B cell (primary cell): Measurements from ENCODE around the gene NTRK2. TPM values are rescaled to one million over a fixed set of nuclear protein-coding genes. Genes with fewer than 3 reads are reported as not detected.

ENCODE experiments used
- ATAC-seq: fragments of 200-7000 bp; cut with Tn5 transposase; one replicate; pipeline ENCODE4 v1.10.0; 2021; ENCODE audit warnings: low read depth, mild to moderate bottlenecking, moderate number of reproducible peaks, moderate library complexity
- CTCF ChIA-PET: fragments of 350-600 bp; sonication (Branson Sonifier 250); formaldehyde crosslinking; loops from one replicate; lab custom pipeline; 2021; ENCODE audit warnings: antibody characterized with exemption, inconsistent platforms; lab: Charles Lee
- POLR2A ChIA-PET: fragments of 350-600 bp; sonication (Branson Sonifier 250); formaldehyde crosslinking; loops from one replicate; lab custom pipeline; 2021; ENCODE audit warnings: antibody characterized with exemption; lab: Charles Lee
- DNase-seq: peaks from one replicate; pipeline ENCODE4 v3.0.0; 2013
- H2AFZ ChIP-seq: 2 replicates; pipeline ENCODE4 v1.6.1; 2012; ENCODE audit warnings: mild to moderate bottlenecking, low read depth, low read length; ENCODE audit not compliant: insufficient read depth, poor library complexity, severe bottlenecking
- H3K27ac ChIP-seq, 2 donors: 1 replicate in 1 of 2; 2 replicates in 1 of 2; pipeline ENCODE4 v1.5.1; 2012 to 2013; ENCODE audit warnings: low read length in 2 of 2, mild to moderate bottlenecking in 2 of 2, moderate library complexity in 1 of 2
- H3K27me3 ChIP-seq, 4 experiments: fragments of 200-600 bp in 1 of 4; sonication (generic) in 1 of 4; replicated peaks in 1 of 4; 1 replicate in 2 of 4; 2 replicates in 2 of 4; pipeline versions ENCODE4 v1.6.1 to v1.7.0; 2013 to 2016; ENCODE audit warnings: low read length in 3 of 4, mild to moderate bottlenecking in 2 of 4, mixed read lengths in 1 of 4, moderate library complexity in 1 of 4; ENCODE audit not compliant: insufficient read depth in 4 of 4, control insufficient read depth in 3 of 4; ENCODE audit errors: control extremely low read depth in 1 of 4
- H3K36me3 ChIP-seq, 2 experiments: replicated peaks in 1 of 2; 1 replicate in 1 of 2; 2 replicates in 1 of 2; pipeline versions ENCODE4 v1.6.1 to v1.7.1; 2013; ENCODE audit warnings: low read length in 1 of 2; ENCODE audit not compliant: insufficient read depth in 2 of 2, control insufficient read depth in 1 of 2; ENCODE audit errors: control extremely low read depth in 1 of 2, extremely low read depth in 1 of 2
- H3K4me1 ChIP-seq, 2 donors: fragments of 200-600 bp in 1 of 2; sonication (generic) in 1 of 2; 1 replicate in 1 of 2; 2 replicates in 1 of 2; pipeline versions ENCODE4 v1.5.1 to v1.6.1; 2013 to 2017; ENCODE audit warnings: low read length in 2 of 2; ENCODE audit not compliant: control insufficient read depth in 2 of 2, insufficient read depth in 2 of 2
- H3K4me2 ChIP-seq: replicated peaks from 2 replicates; pipeline ENCODE3; 2012; ENCODE audit warnings: mild to moderate bottlenecking, low read depth, low read length; ENCODE audit not compliant: poor library complexity, severe bottlenecking
- H3K4me3 ChIP-seq, 5 experiments: fragments of 200-600 bp in 1 of 5; sonication (generic) in 1 of 5; 1 replicate in 3 of 5; 2 replicates in 2 of 5; pipeline versions ENCODE4 v1.5.1 to v1.7.0; 2011 to 2016; ENCODE audit warnings: low read length in 4 of 5, mild to moderate bottlenecking in 4 of 5, low read depth in 2 of 5, control low read depth in 1 of 5, moderate library complexity in 1 of 5; ENCODE audit not compliant: insufficient read depth in 1 of 5; ENCODE audit errors: control extremely low read depth in 1 of 5, extremely low read depth in 1 of 5
- H3K79me2 ChIP-seq: fragments of 200-600 bp; sonication (generic); one replicate; pipeline ENCODE4 v1.6.0; 2016; ENCODE audit warnings: low read length; ENCODE audit not compliant: control insufficient read depth, insufficient read depth
- H3K9ac ChIP-seq: fragments of 200-600 bp; sonication (generic); 2 replicates; pipeline ENCODE4 v1.6.1; 2017; ENCODE audit warnings: mild to moderate bottlenecking, low read length, moderate library complexity
- H3K9me3 ChIP-seq, 3 donors: one replicate each; pipeline versions ENCODE4 v1.6.1 to v1.7.1; 2013; ENCODE audit warnings: low read length in 2 of 3; ENCODE audit not compliant: control insufficient read depth in 2 of 3, insufficient read depth in 1 of 3; ENCODE audit errors: control extremely low read depth in 1 of 3
- H4K20me1 ChIP-seq: 2 replicates; pipeline ENCODE4 v1.6.0; 2012; ENCODE audit warnings: mild to moderate bottlenecking, low read length; ENCODE audit not compliant: insufficient read depth, control insufficient read depth, poor library complexity, severe bottlenecking
- H3K27ac Mint-ChIP-seq: one replicate; pipeline ENCODE4 v1.8.0; 2021; ENCODE audit warnings: mixed read lengths
- H3K27me3 Mint-ChIP-seq: one replicate; pipeline ENCODE4 v1.8.0; 2021; ENCODE audit warnings: mixed read lengths
- H3K4me1 Mint-ChIP-seq: one replicate; pipeline ENCODE4 v1.8.0; 2021; ENCODE audit warnings: mixed read lengths
- H3K4me3 Mint-ChIP-seq: one replicate; pipeline ENCODE4 v1.8.0; 2021; ENCODE audit warnings: mixed read lengths
- H3K9me3 Mint-ChIP-seq: one replicate; pipeline ENCODE4 v1.8.0; 2022; ENCODE audit warnings: mixed read lengths; ENCODE audit not compliant: insufficient read depth
- CTCF ChIP-seq: fragments of 200-600 bp; IDR thresholded peaks from one replicate; pipeline ENCODE4 v1.8.0; 2022; ENCODE audit warnings: antibody characterized with exemption, mild to moderate bottlenecking
- EZH2 ChIP-seq: IDR thresholded peaks from 2 replicates; pipeline ENCODE4 v1.6.1; 2012; ENCODE audit warnings: borderline replicate concordance, low read depth, mild to moderate bottlenecking, moderate library complexity, low read length; ENCODE audit not compliant: insufficient read depth, poor library complexity, severe bottlenecking
- WGBS: methylation state at CpG from one replicate; pipeline ENCODE4 v1.1.5; 2013; ENCODE audit warnings: missing lambda C conversion rate; ENCODE audit not compliant: insufficient coverage; 5-methylcytosine and 5-hydroxymethylcytosine counted together
- intact Hi-C: fragments of 100-400 bp; cut with micrococcal nuclease; formaldehyde crosslinking; loops from one replicate; pipeline ENCODE4 v1.10.0; 2022
- polyA plus RNA-seq: library from polyadenylated mRNA; depleted of rRNA; stranded (reverse); fragments of >200 nt; gene quantifications from 2 replicates; pipeline ENCODE4 v1.2.3, GENCODE V29; 2012
- total RNA-seq, 2 donors: library from RNA; stranded (reverse); fragments of 120-200 nt in 1 of 2; gene quantifications; 1 replicate in 1 of 2; 2 replicates in 1 of 2; pipeline versions ENCODE4 v1.2.3 to v1.2.4, GENCODE V29; 2013 to 2022

The NTRK2 gene
- total and polyA plus RNA-seq, 2 donors (not counting 1 experiment from before 2014, with no cell fraction given): 0.03 to 0.10 TPM

- intact Hi-C loops: no loop called here
These were observed 164.9 kb downstream of the NTRK2 start for GRCh38 chr9:84834426-84834825.

GRCh38 chr9:84835745-84836144 lies 166.2 kb downstream of the NTRK2 start:
- H3K4me1 Mint-ChIP-seq: no peaks in the 10 kb centered on the region
- ATAC-seq: no peak
- H3K27me3 Mint-ChIP-seq: no peaks in the 10 kb centered on the region
- Histone ChIP-seq H2AFZ (no peak overlapping the region), H3K4me1 (no peaks in the 10 kb centered on the region), H3K9me3 (no peaks in the 10 kb centered on the region), H3K27ac (no peak overlapping the region), H3K36me3 (no peaks in the 10 kb centered on the region), H4K20me1 (no peaks in the 10 kb centered on the region), H3K4me3 (no peak overlapping the region), H3K9ac (no peak overlapping the region), H3K4me2 (no peak overlapping the region), H3K79me2 (no peaks in the 10 kb centered on the region), H3K27me3 (peaks cover 0 to 3% (median 0%) of the 10 kb centered on the region in 4 experiments)
- no peak overlapping the region for H3K27ac Mint-ChIP-seq
- no CpG with 5 or more reads among the region's 5 CpGs for WGBS
- POLR2A ChIA-PET: no interaction called here
- no peak for TF ChIP-seq CTCF
- TF ChIP-seq EZH2: no peak
- intact Hi-C loops: no loop called here
- H3K4me3 Mint-ChIP-seq: no peak overlapping the region
- CTCF ChIA-PET: no interaction called here
- no peak for DNase-seq
- no peaks in the 10 kb centered on the region for H3K9me3 Mint-ChIP-seq

More at GRCh38 chr9:84834426-84834825, 164.9 kb downstream of the NTRK2 start:
- H2AFZ ChIP-seq: no peak overlapping the region
- peaks cover 0 to 3% (median 0%) of the 10 kb centered on the region in 4 experiments for H3K27me3 ChIP-seq
- no peaks in the 10 kb centered on the region for H3K79me2 ChIP-seq
- Mint-ChIP-seq H3K27me3 (no peaks in the 10 kb centered on the region), H3K9me3 (no peaks in the 10 kb centered on the region), H3K4me3 (no peak overlapping the region), H3K4me1 (no peaks in the 10 kb centered on the region), H3K27ac (no peak overlapping the region)
- no peak overlapping the region for H3K27ac ChIP-seq
- H3K36me3 ChIP-seq: no peaks in the 10 kb centered on the region
- H3K4me1 ChIP-seq: no peaks in the 10 kb centered on the region
- no peak overlapping the region for H3K4me2 ChIP-seq
- CTCF ChIA-PET: no interaction called here
- no peaks in the 10 kb centered on the region for H4K20me1 ChIP-seq
- no peak overlapping the region for H3K9ac ChIP-seq
- no peak for DNase-seq
- TF ChIP-seq CTCF: no peak
- TF ChIP-seq EZH2: no peak
- ATAC-seq: no peak
- POLR2A ChIA-PET: no interaction called here
- H3K4me3 ChIP-seq: no peak overlapping the region
- WGBS: 83% methylated on average over 1 of the region's 4 CpGs
- no peaks in the 10 kb centered on the region for H3K9me3 ChIP-seq
